Kidney glomerular epithelial cell (primary cell): ENCODE results near the gene EXD1.

Experiments used
- DNase-seq: peaks from one replicate; lab custom pipeline; 2025; lab: John Stamatoyannopoulos, UW

Gene EXD1

DNA sequence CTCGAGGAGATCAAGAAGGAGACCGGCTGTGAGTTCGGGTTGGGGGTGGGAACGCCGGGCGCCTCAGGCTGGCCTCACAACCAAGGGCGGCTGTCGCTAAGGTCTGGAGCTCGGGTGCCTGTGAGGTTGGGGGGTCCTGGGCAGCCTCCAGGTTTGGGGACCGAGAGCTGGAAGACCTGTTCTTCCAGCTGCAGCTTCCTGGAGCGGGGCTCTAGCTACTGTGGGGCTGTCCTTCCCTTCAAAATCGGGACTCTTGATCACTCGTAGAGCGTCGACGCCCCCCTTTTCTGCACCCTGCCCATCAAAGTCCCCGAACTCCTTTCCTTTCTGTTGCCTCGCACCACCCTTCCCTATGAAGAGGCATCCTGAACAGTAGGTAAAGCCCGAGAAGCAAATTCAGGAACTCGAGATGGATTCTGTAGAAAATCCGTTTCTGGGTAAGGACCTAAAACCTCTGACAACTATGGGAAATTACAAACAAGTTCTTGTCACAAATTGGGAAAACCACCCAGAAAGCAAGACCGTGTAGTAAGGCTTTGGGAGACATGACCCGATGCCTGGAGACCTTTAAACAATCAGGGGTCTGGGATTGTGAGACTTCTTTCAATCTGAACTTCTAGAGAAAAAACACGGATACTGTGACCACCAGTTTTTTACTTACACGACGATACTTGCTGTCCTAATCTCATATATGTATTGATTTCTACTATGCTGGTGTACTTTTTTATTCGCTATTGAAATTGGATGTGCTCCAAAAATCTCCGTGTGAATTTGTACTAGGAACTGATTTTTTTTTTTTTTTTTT, 1.1 kb upstream of the EXD1 start:
- peak; percentile 4 for DNase-seq

DNA sequence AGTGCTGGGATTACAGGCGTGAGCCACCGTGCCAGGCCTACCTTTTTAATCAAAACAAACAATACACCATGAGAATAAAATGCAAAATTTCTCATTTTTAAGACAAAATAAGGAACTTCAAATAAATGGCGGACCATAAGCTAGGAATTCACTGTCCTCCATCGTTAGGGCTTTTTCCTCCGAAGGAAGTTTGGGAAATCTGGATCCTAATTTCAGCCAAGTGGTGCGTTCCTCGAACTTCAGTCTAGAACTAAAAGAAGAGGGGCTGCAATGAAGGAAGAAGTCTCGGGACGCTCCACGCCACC, 260 bp downstream of the EXD1 start:
- DNase-seq: no peak

DNA sequence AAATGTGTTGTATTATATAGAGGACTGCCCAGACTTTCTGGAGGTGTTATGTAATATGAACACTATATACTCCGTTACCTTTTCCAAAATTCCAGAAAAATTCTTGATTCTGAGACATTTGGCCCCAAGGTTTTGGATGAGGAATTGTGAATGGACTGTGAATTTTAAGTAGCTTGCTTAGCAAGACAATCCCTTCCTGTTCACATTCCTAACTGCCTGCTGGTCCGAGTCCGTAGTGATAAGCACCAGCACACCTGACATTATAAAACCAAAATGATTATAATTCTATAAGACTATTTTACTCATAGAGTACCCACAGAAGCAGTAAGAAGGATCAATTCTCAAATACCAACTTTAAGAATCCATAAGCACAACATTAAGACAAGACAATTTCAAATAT, 11.2 kb downstream of the EXD1 start:
- DNase-seq: no peak

DNA sequence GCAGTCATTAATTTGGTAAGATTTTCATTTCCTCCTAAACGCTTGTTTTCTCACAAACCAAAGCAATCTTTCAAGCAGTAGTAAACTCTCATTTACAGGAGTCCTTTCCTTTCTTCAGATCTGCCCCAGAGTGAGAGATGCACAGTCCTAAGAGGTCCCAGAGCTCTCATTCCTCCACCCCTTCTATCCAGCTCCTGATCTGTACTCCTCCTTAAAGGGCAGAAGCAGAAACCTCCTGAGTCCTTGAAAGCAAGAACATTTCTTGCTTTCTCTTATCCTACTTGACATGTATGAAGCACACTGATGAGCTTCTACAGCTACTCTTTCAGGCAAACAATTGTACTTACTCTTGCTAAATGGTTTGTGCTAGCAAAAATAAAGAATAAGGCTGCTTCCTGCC, 11.7 kb downstream of the EXD1 start:
- no peak for DNase-seq

DNA sequence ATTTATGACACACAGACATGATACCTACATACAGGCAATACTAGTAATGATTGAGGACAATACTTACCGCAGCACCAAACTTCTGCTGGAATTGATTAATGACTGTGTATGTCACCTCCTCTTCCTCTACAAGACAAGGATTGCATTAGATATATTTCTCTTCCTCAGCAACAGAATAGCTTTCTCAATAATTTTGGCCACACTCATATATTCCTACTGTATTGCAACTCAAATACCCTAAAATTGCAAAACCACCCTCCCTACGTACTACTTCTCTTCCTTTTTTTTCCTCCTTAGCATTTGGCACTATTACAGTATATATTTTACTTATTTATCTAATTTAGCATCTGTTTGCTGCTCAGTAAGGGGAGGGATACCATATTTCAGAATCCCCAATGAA, 14.8 kb downstream of the EXD1 start:
- DNase-seq: no peak

DNA sequence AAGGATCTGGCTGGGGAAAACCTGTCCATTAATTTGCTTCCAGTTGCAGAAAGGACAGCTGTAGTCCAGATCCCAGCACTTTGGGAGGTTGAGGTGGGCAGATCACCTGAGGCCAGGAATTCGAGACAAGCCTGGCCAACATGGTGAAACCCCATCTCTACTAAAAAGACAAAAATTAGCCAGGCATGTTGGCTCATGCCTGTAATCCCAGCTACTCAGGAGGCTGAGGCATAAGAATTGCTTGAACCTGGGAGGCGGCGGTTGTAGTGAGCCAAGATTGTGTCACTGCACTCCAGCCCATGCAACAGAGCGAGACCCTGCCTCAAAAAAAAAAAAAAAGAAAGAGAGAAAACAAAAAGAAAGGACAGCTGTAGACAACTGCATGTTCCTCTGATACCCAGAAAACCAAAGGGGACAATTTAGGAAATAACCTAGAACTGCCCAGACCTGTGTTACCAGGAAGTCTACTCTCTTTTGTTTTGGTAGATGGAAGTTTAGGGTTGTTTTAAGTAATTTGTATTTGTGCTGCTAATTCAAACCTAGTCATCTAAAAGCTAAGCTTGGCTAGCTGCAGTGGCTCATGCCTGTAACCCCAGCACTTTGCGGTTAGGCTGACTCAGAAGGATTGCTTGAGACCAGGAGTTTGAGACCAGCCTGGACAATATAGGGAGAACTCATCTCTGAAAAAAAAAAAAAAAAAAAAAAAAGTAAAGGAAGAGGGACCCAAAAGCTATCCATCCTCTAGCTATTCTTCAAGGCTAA, 22.7 kb downstream of the EXD1 start:
- no peak for DNase-seq

DNA sequence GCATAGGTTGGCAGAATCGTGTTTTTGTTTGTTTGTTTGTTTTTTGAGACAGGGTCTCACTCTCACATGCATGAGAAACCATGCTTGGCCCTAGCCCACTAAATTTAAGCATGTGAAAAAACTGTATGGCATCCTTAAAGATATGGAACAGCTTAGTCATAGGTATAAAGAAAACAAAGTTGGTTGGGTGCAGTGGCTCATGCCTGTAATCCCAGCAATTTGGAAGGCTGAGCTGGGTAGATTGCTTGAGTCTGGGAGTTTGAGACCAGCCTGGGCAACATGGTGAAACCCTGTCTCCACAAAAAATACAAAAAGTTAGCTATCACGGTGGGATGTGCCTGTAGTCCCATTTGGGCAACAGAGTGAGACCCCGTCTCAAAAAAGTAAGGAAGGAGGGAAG, 25.2 kb downstream of the EXD1 start:
- DNase-seq: no peak

DNA sequence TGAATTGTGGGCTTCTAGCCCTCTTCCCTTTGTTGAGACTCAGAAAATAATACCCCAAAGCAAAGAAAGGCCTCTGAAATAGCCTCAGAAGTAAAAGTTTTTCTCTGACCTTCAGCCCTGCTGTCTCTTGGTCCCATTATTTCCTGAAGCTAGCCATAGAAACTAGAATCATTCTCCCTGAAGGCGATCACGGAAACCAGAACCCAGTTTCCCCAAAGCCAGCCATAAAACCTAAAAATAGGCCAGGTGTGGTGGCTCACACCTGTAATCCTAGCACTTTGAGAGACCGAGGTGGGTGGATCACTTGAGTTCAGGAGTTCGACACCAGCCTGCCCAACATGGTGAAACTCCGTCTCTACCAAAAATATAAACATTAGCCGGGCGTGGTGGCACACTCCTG, 27.2 kb downstream of the EXD1 start:
- DNase-seq: no peak

DNA sequence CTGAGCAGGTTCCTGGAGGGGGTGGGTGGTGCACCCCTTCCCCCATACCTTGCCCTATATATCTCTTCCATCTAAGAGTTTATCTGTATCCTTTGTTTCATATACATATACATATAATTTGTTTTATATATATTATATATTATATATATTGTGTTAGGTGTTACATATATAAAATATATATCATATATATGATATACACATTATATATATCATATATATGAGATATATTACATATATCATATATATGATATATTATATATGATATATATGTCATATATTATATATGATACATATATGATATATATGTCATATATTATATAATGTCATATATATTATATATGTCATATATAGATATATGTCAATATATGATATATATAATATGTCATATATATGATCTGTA, 31.1 kb downstream of the EXD1 start:
- no peak for DNase-seq

DNA sequence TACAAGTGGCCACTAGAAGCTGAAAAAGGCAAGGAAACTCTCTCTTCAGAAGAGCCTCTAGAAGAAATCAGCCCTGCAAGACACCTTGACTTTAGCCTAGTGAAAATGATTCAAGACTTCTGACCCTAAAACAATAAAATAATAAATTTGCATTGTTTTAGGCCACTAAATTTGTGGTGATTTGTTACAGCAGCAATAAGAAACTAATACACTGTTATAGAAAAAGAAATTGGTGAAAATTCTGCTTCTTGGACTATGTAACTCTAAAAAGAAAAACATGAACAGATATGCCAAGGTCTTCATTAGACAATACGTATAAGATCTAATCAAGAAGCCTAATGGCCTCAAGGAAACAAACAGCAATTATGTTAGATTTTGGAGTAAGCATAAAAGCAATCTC, 36.1 kb downstream of the EXD1 start:
- no peak for DNase-seq

DNA sequence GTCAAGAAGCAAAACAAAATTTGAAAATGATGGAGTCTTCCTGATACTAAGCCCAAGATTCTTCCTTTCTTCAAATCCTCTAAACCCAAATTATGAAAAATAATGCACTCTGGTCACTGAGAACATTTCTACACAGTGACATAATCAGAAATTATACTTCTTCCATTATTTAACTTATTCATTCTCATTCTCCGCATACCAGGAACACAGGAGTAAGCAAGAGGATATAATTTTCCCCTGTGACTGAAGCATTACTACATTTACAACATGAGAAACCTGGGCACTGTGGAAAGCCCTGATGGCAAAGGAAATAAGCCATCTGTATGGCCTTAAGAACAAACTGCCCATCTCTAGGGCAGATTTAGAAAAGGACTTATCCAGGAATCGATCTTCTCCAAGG, 47.0 kb downstream of the EXD1 start:
- DNase-seq: no peak

DNA sequence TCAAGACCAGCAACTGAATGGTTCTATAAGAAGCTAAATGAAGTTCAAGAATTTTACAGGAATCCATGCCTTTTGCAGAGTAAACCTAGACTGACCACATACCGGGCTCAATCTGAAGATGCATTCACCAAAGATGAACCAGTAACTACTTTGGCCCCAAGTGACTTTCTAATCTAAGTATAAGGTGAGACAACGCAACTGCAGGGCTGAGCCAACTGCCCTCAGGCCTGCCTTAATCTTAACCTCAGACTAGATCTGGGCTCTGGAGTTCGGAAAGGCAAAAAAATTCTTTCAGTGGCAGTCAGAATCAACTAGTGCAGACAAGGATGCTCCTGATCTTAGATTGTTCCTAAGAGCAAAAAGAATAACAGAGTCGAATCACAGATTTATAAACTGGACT, 48.3 kb downstream of the EXD1 start:
- DNase-seq: no peak

DNA sequence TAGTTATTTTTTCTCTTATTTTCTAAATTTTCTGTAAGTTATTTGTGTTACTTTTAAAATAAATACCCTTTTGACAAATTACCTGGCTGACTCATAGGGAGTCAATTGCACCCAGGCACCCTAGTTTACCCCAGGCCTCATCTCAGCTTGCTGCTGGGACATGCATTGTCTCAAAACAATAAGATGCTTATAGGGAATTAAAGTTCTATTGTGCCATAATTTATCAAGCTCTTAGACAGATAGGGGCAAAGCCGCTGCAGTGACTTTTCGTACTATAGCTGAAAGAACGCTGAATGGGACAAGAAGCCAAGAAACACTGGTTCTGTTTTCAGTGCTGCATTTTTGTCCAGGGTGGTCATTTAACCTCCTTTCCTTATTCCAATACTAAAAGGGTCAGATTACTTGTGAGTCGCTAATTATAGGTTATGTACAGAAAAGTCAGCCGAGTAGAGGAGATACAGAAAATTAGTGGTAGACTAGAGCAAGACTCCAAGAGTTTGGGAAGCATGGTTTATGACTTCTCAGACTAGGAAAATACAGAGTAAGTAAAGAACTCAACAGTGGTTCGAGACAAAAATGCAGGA, 50.3 kb downstream of the EXD1 start:
- DNase-seq: no peak

DNA sequence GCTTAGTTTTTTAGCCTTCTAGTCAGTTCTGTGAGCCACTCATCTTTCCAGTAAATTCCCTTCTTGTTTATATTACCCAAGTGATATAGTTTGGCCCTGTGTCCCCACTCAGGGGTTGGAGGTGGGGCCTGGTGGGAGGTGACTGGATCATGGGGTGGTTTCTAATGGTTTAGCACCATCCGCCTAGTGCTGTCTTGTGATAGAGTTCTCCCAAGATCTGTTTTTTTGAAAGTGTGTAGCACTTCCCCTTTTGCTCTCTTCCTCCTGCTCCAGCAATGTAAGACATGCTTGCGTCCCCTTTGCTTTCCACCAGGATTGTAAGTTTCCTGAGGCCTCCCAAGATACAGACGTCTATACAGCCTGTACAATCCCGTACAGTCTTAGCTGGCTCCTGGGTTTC, 60.8 kb downstream of the EXD1 start:
- DNase-seq: no peak

DNA sequence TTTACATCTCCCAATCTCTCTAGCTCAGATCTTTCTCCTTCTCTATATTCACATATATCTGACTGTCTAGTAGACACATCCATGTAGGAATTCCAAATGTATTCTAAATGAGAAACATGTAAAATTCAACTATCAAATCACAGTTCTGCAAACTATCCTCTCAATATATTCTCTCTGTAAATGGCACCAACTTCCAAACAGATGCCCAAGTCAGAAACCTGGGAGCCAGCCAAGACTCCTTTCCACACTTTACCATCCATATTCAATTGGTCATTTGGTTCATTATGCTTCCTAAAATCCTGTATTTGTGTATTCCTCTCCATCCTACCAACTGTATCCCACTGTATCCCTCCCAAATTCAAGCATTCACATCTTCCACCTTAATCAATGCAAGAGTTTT, 61.5 kb downstream of the EXD1 start:
- no peak for DNase-seq

DNA sequence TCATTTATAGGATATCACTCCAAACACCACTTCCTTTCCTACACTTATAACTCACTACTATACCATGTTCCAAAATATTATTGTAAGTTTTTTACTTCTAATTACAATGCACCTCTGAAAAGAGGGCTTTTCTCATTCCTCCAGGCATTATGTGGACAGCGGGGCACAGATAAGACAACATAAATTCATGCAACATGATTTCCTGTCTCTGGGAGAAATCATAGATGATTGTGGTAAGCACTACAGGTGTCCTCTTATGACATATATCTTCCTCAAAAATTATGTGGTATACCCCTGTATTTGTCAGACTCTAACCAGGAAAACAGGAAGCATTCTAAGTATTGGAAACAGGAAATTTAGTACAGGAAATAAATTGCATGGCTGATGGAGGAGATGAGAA, 68.8 kb downstream of the EXD1 start:
- DNase-seq: no peak

DNA sequence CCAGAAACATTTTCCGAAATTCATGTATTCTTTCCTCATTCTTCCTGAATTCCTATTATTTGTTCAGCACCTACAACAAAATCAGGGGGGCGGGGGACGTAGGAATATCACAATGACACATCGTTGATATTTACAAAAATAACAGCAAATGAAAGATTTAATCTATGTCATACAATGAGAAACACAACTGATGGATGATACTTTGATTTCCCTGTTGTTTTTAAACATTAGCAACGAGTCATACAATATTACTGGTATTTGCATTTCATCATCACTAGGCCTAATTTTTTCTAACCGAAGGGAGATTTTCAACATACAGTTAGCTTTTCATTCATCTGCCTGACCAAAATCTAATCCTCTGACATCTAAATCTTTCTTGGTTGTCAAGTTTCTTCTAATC, 69.2 kb downstream of the EXD1 start:
- DNase-seq: no peak

DNA sequence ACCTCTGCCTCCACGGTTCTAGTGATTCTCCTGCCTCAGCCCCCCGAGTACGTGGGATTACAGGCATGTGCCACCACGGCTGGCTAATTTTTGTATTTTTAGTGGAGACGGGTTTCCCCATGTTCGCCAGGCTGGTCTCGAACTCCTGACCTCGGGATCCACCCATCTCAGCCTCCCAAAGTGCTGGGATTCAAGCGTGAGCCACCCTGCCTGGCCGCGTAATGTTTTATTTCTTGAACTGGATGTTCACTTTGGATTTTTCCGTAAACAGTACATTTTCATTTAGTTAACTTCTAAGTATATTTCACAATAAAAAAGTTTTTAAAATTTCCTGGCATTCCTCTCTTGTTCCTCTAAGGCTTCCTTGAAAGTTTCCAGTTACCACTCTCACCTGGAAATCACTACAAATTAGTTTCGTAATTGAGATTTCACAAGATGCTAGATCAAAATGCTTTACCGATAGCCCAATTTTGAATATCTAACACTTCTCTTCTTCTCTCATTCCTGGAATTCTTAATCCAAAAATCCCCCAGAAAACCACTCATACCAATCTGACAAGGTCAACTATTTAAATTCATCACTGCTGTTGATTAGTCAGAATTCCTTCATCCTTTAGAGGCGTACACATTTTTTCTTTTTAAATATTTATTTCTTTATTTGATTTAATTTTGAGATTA, 69.8 kb downstream of the EXD1 start:
- peak; percentile 57 for DNase-seq

DNA sequence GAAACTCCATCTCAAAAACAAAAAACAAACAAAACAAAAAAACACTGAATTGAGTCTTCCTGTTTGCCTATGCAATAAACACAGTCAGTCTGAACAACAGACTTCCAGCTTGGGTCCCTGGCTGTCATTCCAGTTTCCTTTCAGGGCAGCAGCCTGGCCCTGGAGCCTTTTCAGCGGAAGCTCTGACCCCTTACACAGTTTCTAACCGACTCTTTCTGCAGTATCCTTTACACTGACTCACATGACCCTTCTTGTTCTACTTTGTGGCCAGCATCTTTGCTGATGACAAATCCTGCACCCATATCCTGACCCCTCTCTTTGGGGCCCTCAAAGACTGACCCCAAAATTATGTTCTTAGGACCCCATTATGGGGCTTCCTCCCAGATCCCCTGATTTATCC, 76.1 kb downstream of the EXD1 start:
- DNase-seq: no peak

DNA sequence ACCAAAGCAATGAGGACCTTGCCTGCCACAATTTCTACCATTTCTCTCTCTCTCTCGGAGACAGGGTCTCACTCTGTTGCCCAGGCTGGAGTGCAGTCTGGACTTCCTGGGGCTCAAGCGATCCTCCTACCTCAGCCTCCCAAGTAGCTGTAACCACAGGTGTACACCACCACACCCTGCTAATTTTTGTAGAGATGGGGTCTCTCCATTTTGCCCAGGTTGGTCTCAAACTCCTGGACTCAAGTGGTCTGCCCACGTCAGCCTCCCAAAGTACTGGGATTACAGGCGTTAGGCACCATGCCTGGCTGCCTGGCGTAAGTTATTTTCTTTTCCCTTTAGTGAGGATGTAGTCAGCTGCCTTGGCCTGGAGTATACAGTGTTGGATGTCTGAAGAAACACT, 76.8 kb downstream of the EXD1 start:
- DNase-seq: no peak

DNA sequence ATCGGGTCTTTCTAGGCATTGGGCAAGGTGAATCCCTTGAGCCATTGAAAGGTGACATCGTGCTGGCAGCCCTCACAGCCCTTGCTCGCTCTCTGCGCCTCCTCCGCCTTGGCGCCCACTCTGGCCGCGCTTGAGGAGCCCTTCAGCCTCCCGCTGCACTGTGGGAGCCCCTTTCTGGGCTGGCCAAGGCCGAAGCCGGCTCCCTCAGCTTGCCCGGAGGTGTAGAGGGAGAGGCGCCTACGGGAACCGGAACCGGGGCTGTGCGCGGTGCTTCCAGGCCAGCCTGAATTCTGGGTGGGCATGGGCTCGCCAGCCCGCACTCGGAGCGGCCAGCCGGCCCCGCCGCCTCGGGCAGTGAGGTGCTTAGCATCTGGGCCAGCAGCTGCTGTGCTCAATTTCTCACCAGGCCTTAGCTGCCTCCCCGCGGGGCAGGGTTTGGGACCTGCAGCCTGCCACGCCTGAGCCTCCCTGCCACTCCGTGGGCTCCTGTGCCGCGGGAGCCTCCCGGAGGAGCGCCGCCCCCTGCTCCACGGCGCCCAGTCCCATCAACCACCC, 79.0 kb downstream of the EXD1 start:
- DNase-seq: no peak

DNA sequence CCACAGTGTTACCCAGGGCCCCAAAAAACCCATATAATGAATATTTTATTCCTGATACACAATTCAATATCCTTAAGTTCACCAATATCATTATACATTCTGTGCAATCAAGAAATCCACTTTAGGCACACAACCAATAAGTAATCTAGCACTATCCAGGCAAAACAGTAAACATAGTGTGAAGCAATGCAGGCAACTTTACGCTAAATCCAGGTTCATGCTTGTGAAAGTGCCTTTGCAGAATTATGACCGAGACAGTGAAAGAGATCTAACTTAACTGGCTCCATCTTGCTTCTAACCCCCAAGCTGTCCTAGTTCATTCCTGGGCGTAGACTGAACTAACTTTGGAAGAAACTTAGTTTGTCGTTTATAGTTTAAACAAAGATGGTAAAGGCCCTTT, 80.3 kb downstream of the EXD1 start:
- DNase-seq: no peak

DNA sequence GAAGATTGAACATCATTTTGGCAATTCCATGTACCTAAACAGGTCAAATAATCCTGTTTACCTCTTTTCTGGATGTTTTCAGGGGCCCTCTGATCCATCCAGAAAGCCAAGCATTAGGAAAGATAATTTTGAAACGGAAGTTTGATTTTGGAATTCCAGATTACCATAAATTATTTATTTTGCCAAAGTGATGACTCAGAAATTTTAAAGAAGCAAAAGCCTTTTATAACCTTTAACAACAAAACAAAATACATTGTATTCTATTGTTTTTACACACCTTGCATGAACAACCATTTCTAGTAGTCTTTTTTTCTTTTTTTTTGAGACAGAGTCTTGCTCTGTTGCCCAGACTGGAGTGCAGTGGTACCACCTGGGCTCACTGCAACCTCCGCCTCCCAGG, 82.5 kb downstream of the EXD1 start:
- no peak for DNase-seq
